HEK293T (cell line): Measurements from ENCODE around the gene NUTM2D.
"Not testable (repeated sequence)": the region's sequence is repeated elsewhere in the genome, so short reads cannot be mapped to it uniquely, and the experiment has no call there.

Source experiments
- ELF4 ChIP-seq: fragments of 450-650 bp; IDR thresholded peaks from 2 replicates; pipeline ENCODE4 v1.6.1; 2017; ENCODE audit warnings: antibody characterized with exemption
- SP1 ChIP-seq: fragments of 450-650 bp; IDR thresholded peaks from 2 replicates; pipeline ENCODE4 v1.6.1; 2017
- TARDBP ChIP-seq: fragments of 450-650 bp; IDR thresholded peaks from 2 replicates; pipeline ENCODE4 v1.6.1; 2016

GRCh38 chr10:87385762-87386360, 28.3 kb downstream of the NUTM2D start:
- TF ChIP-seq SP1, ELF4, TARDBP: not testable (repeated sequence)
